Tibial nerve (tissue), 4 donors: ENCODE results near the gene NUP214.

Experiments
- CTCF ChIP-seq, 5 experiments: fragments of 200-600 bp in 3 of 5; fragments of 450-650 bp in 2 of 5; sonication (generic) in 3 of 5; IDR thresholded peaks; one replicate each; pipeline ENCODE4 v1.5.1; 2016 to 2019; ENCODE audit warnings: antibody characterized with exemption in 5 of 5, mild to moderate bottlenecking in 3 of 5, moderate library complexity in 2 of 5
- EP300 ChIP-seq, 2 donors: sonication (generic); formaldehyde crosslinking; IDR thresholded peaks; one replicate each; pipeline ENCODE4 v1.6.1; 2017; ENCODE audit warnings: antibody characterized with exemption in 2 of 2, mild to moderate bottlenecking in 1 of 2
- POLR2A ChIP-seq, 2 donors: fragments of 450-650 bp; IDR thresholded peaks; one replicate each; pipeline ENCODE4 v1.6.1; 2017; ENCODE audit warnings: antibody characterized with exemption in 2 of 2, mild to moderate bottlenecking in 2 of 2, moderate library complexity in 2 of 2

GRCh38 chr9:131237291-131237690, 111.9 kb downstream of the NUP214 start:
- no peak for TF ChIP-seq CTCF (IDR thresholded peaks at IDR 0.05)
- no peak for TF ChIP-seq POLR2A (IDR thresholded peaks at IDR 0.05)
- TF ChIP-seq EP300 (IDR thresholded peaks at IDR 0.05): no peak
